ENCODE data around the gene SPATS2. TPM values are rescaled to one million over a fixed set of nuclear protein-coding genes. Genes with fewer than 3 reads are reported as not detected.

Gene SPATS2
- total RNA-seq, 1 donor from 2014 or later, result 5.9 TPM

DNA sequence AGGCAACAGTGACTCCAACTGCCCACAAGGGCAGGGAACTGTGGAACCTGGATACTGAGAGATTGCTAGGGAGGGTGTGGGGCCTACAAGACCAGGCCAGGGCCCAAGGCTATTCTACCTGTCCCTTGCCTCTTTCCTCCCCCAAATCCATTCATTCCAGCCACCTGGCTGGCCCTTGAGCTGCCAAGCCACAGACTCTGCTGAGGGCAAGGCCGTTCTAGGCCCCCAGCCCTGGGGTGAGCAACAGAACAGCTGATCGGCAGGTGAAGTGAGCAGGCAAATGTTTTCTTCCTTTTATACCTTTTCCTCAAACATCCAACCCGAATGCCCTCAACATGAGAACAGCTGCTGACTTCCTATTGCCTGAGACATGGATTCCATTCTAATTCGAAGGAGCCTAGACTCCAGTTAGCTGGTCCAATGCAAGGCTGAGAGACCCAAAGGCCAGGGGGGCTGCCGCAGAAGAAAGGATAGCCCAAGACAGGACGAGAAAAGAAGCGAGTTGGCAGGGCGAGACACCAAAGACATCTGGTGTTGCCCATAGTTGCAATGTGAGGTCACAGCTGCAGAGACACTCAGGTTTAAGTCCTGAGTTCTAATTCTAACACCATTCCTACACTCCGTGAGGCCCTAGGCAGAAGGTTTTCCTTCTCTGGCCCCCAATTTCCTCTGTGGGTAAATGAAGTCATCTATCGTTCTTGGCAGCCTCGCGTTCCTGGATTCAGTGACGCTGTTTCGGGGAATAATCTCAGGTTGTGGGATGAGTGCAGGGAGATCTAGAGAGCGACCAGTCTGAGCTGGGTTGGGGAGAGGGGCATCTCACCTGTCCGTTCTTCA, 31.9 kb upstream of the SPATS2 start:
- DNase-seq (ENCODE audit: low spot score) (no peak), ATAC-seq (no peak)

DNA sequence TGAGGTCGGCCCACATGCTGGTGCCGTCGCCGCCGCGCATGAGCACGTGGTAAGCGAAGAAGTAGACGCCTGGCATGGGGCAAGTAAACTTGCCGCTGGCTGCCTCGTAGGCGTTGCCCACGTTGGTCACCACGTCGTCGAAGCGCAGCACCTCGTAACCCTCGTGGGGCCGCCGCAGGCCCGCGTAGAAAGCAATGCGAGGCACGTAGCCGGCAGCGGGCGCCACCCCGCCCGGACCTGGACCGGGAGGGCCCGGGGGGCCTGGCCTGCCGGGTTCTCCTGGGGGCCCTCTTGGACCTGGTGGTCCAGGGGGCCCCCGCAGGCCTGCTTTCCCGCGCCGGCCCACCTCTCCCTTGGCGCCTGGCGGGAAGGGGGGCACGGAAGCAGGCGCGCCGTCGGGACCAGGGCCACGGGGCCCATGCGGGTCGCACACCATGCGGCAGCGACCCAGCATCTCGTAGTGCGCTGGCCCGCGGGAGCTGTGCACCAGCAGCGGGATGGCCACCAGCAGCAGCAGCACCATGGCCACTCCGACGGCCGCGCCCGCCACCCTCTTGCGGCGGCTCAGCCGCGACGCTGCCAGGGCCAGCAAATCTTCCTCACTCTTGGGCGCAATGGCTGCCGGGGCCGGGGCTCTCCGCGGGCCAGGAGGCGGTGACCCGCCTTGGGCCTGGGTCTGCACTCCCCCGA, 31.2 kb upstream of the SPATS2 start:
- DNase-seq (ENCODE audit: low spot score) (no peak), ATAC-seq (no peak)

DNA sequence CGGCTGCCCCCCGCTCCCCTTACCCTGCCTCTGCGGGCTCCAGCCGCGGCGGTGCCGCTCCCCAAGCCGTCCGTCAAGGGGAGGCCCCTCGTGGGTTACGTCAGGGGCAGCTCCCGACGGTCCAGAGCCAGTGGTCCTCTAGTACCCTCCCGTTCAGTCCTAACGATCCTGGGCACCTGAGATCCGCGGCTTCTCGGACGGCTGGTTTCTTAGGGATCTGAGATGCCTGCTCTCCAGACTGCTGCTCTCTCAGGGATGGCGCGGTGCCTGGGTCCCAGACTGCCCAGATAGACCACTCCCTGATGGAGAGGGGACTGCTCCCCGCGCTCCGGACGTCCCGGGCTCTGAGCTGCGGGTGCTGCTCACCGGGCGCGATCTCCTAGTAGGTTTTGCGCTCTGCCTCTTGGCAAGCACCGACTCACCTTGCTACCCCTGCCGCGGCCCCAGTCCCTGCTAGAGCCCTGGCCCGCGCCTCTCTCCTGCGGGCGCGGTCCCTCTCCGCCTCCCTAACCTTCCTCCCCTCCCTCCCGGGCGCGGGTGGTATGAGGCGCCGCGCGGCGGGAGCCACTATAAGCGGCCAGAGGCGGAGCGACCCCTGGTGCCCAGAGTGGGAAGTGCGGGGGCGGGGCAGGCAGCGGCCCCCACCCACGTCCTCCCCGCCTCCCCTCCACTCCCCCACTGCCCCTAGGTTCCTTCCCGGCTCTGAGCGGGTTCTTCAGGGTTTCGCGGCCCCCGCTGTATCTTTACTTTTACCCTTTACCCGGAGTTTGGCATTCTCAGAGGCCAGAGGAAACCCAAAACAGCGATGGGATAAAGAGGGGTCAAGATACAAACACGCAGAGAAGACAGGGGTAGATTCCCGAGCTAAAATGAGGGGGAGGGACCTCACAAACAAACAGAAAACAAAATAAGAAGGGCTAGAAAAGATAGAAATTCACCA, 30.3 kb upstream of the SPATS2 start, which contains the start of gene C1QL4:
Gene C1QL4 (minus strand): TSS at position 544 of the 940 bp plus-strand sequence. CDS start 711 bp downstream, outside the sequence.
- ATAC-seq (peak; percentile 97), DNase-seq (ENCODE audit: low spot score) (peak; percentile 70)

DNA sequence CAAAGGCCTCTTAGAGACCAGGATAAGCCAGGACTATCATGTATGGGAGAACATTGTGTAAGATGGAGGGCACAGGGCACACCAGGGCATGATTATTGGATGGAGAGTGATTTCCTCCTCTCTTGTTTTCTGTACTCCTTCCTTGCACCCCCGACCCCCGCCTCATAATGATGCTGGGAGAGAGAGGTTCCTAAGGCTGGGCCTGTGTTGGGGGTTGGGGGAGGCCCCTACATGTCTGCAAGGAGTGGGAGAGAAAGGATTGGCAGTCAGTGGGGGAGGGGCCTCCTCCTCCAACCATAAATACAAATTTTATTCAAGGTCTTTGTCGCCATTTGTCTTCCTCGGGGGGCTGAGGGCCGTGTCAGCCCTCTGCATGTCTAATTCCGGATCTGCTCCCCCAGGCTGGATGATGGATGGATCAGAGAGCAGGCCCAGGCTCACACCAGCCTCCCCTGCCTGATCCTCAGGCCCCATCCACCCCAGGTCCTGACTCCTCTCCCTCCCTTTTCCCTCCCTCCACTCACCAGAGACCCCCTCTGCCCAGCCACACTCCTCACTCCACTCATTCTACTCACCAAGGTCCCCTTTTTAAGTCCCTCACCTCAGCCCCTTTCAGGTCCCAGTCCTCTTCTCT, 28.3 kb upstream of the SPATS2 start:
- DNase-seq (ENCODE audit: low spot score), result no peak

DNA sequence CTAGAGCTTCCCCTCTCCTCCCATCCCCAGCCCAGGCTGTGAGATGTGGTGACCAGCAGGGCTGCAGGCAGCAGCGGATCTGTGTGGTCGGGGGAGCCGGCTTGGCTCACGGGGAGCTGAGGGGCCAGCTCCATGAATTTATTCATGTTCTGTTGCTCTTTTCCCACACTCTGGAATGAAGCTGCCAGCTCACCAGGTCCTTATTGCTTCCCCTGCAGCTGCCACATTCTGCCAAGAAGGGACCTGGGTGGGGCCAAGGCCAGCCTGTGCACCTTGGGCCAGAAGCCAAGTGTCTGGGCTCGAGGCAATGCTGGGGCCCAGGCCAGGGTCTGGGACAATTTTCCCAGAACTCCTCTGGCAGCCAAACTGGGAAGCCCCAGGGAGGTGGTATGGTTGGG, 27.8 kb upstream of the SPATS2 start:
- DNase-seq (ENCODE audit: low spot score) (no peak), ATAC-seq (no peak)

More for the DNA sequence above, 28.3 kb upstream of the SPATS2 start:
- ATAC-seq, result no peak

DNA sequence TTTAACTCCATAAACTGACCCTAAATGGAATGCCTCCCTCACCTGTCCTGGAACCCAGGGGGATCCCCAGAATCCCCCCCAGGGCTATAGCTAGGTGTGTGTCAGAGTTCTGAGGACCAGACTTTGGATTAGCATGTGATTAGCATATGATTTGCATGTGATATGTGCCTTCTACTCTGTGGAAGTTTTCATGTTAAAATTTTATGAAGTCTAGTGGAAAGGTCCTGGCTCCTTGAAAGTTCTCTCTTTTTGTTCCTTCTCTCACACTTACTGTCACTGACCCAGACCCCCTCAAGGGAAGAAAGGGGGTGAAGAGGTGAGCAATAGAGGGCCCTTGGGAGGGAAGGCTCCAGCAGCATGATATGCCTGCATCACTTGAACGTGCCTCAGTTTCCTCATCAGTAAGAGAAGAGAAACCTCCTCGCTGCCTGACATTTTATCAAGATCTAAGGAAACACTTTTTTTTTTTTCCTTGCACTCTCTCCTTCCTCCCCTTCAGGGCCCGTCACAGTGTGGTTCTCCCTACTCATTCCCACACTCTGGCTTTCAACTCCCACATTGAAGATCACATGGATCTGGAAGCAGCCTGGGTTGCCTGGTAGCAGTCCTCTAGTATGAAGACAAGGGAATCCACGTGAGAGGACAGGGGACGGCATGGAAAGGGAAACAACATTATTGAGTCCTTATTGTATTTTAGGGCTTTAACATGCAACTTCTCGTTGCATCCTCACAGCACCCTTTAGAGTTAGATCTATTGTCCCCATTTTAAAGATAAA, 27.0 kb upstream of the SPATS2 start:
- ATAC-seq, result no peak

DNA sequence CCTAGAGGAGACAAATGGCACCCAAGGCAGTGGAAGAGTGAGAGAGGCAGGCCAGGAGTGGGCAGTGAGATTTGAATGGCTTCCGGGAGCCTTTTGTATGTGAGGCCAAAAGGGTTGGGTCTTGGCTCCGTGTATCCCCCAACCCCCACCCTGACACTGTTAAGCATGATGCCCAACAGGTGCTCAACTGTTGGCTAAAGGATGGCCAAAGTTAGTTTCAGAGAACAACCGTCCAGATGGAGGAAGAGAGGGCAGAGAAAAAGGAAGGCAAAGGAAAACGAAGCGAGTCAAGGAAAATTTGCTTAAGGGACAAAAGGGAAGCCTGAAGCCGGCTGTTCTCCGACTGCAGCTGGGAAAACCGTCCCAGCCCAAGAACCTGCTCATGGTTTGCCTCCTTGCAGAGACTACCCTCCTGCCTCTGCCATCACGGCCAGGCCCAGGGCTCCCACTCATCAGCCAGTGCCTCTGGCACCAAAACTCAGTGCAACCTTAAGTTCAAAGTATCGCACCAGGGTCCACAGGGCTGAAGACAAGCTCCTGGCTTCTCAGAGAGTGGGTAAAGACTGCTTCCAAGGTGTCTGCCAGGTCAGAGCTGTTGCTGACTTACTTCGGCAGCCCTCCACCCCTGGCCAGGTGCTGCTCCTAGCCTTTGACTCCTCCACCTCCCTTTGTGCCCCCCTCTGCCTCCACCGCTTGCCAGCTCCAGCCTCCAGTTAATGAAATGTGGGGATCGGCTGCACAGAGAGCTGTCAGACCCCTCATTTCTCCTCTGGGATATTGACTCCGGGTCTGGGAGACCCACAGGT, 26.1 kb upstream of the SPATS2 start:
- DNase-seq (ENCODE audit: low spot score), result no peak
- ATAC-seq, result no peak

More for the DNA sequence above, 27.0 kb upstream of the SPATS2 start:
- no peak for DNase-seq (ENCODE audit: low spot score)

DNA sequence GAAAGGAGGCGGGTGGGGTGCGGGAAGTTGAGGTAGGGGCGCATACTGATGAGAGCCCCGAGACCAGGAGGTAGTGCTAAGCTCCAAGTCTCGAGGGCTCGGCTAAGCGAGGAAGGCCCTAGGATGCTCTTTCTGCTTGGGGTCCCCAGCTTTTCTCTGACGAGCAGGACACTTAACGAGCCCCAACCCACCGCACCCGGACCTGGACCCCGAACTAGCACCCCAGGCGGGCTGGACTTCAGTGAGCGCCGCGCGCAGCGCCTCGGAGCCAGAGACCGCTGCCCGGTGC, 25.5 kb upstream of the SPATS2 start:
- no peak for DNase-seq (ENCODE audit: low spot score)
- no peak for ATAC-seq

DNA sequence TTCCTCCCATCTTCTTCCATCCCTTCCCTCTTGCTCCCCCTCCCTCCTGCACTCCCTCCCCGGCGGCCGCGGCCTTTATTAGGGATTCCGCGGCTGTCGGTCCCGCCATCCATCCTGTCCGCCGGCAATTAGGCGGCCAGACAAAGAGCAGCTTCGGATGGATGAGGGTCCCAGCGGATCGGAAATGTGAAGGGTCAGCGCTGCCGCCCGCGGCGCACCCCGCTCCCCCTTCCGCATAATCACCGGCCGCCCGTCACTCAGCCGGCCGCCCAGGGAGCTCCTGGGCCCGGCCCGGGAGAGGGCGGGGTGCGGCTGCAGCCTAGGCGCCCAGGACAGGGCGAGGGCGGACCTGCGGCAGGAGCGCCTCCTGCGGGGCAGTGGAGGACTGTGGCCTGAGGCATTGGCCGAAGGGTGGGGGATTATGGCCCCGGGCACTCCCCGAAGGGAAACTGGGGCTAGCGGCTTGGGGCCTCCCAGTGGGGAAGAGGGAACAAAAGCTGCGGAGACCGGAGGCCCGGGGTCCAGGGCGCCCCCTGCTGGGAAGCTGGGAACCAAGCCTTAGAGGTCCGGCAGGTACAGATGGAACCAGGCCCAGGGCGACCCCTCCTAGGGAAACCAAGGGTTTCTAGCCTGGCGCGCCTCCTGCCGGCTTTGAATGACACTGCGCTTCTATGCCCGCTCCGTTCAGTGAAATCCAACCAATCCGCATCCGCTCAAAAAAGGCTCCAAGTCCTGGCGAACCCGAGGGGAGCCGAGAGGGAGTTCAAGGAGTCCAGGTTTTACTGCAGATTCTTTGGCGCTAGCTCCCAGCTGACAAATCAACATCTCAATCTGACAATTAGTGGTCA, 25.0 kb upstream of the SPATS2 start:
- peak; percentile 68 for DNase-seq (ENCODE audit: low spot score)
- peak; percentile 51 for ATAC-seq

DNA sequence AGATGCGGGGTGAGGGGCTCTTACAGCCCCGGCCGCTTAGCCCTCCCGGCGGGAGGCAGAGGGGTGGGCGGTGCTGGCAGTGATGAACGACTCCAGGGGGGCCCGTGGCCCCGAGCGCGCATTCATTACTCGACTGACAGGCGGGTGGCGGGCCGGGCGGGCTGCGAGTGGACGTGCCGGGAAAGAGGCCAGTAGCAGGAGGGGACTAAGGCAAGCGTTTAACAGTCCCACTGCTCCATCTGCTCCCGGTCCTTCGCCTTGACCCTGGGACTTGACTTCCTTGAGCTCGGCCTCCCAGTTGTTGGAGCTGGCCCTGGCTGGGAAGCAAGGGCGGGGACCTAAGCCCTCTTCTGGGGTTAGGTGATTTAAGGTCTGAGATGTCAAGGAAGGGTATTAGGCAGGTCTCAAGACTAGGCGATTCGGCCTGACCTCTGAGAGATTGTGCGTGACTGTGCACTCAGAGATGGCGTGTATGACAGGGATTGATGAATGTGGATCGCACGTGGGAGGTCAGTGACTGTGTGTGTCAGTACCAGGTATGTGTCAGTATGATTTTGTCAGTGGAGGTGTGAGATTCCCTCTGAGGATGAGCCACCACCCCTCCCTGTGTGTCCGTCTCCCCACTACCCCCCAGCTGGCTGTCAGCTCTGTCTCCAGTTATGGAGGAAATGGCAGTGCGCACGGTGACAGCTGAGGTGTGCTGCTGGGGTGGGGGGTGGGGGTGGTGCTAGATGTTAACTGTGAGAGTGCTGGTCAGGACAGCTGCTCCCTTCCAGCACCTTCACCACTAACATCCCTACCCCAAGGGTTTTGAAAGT, 24.1 kb upstream of the SPATS2 start:
- DNase-seq (ENCODE audit: low spot score) (peak; percentile 40), ATAC-seq (no peak)

DNA sequence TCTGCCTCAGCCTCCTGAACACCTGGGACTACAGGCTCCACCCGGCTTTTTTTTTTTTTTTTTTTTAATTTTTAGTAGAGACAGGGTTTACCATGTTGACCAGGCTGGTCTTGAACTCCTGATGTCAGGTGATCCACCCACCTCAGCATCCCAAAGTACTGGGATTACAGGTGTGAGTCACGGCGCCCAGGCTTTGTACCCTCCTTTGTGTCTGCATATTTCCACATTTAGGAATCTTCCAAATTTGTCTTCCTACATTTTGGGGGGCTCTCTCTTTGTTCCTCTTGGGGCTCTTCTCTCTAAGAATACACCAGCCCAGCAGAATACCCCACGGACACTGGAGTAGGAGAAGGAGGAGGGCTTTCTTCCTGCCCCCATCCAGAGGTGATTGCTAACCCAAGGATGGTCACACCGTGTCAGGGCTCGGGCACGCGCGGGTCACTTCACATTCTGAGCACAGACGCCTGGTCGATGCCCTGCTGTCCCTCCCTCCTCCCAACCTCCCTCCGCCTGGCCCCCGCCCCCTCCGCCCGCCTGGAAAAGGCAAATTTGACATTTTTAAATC, 22.7 kb upstream of the SPATS2 start:
- ATAC-seq, result peak; percentile 1
- peak; percentile 23 for DNase-seq (ENCODE audit: low spot score)

DNA sequence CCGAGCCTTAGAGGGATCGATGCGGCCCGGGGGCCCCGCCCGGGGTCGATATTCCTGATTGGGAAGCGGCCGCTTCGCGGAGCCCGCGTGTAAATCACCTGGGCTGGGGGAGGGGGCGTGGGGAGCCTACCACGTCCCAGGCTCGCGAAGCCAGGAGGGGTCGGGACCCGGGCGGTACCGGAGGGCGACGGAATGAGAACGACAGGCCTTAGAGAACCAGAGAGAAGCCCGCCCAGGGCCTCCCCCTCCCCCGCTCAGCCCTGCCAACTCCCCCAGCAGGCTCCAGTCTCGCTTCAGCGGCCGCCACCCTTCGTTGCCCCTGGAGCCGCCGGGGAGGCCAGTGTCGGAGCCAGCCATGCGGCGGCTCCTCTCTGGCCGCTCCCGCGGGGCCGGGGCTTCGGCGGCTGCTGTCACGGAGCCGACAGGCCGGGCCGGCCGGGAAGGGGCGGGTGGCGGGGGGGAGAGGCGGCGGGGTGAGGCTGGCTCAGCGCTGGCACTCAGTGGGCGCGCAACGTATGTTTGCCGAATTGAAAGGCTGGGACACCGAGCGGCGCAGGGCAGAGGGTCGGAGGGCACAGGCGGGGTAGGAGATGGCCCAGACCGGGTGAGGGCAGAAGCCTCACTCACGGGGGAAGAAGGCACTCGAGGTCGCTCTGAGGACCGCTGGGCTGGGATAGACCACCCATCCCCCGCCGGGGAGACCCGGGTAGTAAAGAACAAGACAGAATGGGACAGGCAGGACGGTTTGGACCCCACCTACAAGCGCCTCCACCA, 22.0 kb upstream of the SPATS2 start:
- ATAC-seq (peak; percentile 15), DNase-seq (ENCODE audit: low spot score) (peak; percentile 61)

DNA sequence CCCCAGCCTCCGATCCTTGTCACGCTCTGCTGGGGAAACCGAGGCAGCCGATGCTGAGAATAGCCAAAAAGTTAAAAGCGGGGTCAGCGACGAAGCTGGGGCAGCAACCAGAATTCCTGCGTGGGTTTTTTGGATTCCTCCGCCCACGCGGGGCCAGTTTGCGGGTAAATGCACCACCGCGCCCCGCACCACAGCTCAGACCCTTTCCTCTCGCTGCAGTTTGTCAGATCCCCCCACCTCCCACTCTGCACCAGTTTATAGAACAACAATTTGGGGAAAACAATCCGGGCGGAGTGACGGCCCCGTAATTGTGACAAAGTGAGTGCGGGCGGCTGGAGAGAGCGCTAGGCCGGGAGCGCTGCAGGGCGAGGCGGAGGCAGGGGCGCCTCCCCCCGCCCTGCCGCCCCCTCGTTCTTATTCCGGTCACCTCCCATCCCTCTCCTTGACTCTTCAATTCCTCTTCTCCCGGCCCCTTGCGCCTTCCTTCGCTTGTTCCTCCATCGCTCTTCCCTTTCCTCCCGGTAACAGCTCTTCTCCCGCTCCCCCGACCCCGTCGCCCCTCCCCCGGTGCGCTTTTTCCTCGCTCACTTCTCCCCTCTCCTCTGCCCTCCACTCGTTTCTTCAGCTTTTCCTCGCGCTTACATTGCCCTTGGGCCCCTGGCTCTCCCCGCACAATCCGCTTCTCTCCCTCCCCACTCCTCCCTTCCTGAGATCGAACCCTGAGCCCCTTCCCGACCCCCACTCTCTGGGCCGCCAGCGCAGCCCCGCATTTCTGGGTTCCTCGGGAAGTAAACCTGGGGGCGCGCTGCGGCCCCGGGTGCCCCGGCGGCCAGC, 21.2 kb upstream of the SPATS2 start:
- no peak for DNase-seq (ENCODE audit: low spot score)
- ATAC-seq, result no peak

DNA sequence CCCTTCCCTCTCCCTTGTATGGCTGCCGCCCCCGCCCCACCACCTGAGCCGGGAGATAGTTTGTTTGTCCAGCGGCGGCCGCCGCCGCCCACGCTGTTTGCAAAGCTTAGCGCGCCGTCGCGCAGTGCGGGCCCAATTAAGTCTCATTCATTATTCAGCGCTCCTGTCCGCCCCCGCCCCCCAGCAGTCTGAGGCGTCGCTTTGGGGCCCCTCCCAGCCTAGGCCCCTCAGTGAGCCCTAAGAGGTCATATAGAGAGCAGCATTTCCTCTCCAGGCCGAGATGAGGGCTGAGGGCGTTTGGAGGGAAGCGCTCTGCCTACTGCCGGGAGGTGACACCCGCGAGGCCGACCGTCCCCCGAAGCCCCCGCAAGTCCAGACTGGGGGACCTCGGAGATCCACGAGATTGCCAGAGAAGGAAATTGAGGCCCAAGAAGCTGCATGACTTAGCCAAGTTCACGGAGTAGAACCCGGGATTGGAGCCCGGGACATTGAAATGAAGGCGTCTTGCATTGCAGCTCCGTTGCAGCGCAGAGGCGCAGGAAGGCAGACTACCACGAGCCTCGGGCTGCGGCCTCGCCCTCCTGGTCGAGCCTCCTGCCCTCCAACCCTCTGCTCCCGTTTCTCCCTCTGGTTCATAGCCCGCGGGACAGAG, 20.5 kb upstream of the SPATS2 start, which contains the start of gene DNAJC22:
Gene DNAJC22 (plus strand): TSS at position 230 of the 652 bp plus-strand sequence. CDS start 1,985 bp downstream, outside the sequence.
- DNase-seq (ENCODE audit: low spot score), result peak; percentile 54
- peak; percentile 15 for ATAC-seq
